NCI-H460 (cell line): ENCODE data around the gene KCNQ2. TPM values are rescaled to one million over a fixed set of nuclear protein-coding genes. Genes with fewer than 3 reads are reported as not detected.
A peak's percentile ranks its signal among the peaks of the same experiment; 100 is the strongest.

Source experiments
- DNase-seq: peaks from one replicate; pipeline ENCODE4 v3.0.0-alpha.2; 2016; ENCODE audit warnings: low read depth; ENCODE audit errors: extremely low read depth
- total RNA-seq: library from RNA; depleted of rRNA; stranded (reverse); fragments of >200 nt; shearing (Covaris generic); gene quantifications from 2 replicates; pipeline ENCODE4 v1.2.3, GENCODE V29; 2014

Gene KCNQ2
- total RNA-seq, 1 experiment from 2014 or later = 0.17 TPM

GRCh38 chr20:63502671-63503172 is 30.3 kb upstream of the KCNQ2 start:
- no peak for DNase-seq

GRCh38 chr20:63501818-63502670 is 29.6 kb upstream of the KCNQ2 start:
- DNase-seq = no peak

GRCh38 chr20:63500902-63501817 is 28.7 kb upstream of the KCNQ2 start:
- no peak for DNase-seq

DNA sequence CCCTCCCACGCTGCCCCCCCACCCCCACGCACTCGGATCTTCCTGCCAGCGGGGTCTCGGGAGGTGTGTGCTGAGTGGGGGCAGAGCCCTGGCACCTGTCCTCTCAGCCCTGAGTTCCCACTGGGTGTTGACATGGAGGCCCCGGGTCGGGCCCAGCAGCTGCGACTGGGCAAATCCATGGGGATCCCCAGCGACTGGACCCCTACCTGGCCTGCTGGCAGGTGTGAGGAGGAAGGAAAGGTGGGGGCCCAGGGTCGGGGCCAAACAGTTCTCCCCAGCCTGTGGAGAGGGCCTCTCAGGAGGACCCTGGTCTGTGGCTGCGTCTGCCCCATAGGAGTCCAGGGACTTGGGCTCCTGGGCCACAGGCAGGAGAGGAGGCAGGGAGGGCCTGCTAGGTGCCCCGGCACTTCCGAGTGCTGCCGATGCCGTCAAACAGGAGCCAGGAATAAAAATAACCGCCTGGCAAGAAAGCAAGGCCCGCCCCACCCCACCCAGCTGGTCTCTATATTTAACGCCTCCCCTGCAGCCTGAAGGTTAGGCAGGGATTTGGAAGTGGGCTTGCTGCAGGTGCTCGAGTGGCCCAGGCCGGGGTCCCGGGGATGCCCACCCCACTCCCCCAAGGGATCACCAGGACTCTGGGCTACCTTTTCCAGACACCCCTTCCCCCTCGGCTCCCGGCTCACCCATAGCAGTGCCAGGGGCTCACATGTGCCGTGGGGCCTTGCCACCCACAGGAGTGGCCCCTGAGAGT is 27.9 kb upstream of the KCNQ2 start:
- no peak for DNase-seq

DNA sequence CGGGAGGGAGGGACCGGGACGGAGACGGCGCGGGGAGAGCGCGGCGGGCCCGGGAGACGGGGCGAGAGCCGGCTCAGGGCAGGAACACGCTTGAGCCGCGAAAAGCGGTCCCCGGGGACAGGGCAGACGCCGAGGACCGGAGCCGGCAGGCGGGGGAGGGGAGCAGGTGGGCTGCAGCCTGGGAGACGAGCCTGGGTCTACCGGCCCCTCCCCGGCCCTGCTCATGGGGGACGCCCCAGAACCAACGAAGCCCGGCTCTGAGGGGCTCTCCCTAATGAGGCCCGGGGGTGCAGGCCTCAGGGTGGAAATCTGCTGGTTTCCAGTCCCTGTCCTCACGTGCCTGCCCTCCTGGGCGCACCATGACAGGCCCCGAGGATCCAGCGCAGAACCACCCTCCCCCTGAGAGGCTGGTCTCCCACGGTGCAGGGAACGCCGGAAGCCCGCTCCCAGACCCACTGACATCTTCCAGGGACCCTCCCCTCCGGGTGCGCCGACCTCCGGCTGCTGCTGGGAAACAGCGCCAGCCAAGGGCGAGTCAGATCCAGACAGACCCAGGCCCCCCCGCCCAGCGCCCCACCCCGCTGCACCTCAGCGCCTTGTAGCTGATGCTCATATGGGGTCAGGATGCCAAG is 27.0 kb upstream of the KCNQ2 start:
- no peak for DNase-seq

DNA sequence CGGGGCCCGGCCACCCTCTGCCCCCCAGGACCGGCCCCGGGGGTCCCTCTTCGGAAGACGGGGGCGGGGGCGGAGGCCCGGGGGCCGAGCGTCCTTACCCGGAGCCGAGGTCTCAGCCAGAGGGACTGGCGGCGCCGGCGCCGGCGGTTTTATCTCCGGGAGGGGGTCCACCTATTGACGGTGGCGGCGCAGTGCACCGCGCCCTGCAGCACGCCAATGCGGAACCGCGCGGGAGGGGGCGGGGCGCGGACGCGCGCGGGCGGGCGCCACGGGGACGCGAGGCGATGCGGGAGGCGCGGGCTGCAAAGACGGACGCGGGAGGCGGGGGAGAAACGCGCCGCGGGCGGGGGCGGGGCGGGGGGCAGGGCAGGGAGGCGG is 26.5 kb upstream of the KCNQ2 start, which contains the start of gene EEF1A2:
TSS of gene EEF1A2 (minus strand) at position 124 of the 378 bp plus-strand sequence. CDS start 1,320 bp downstream, outside the sequence.
- DNase-seq = peak; percentile 21

GRCh38 chr20:63497946-63498935 is 25.8 kb upstream of the KCNQ2 start:
- peak; percentile 55 for DNase-seq

DNA sequence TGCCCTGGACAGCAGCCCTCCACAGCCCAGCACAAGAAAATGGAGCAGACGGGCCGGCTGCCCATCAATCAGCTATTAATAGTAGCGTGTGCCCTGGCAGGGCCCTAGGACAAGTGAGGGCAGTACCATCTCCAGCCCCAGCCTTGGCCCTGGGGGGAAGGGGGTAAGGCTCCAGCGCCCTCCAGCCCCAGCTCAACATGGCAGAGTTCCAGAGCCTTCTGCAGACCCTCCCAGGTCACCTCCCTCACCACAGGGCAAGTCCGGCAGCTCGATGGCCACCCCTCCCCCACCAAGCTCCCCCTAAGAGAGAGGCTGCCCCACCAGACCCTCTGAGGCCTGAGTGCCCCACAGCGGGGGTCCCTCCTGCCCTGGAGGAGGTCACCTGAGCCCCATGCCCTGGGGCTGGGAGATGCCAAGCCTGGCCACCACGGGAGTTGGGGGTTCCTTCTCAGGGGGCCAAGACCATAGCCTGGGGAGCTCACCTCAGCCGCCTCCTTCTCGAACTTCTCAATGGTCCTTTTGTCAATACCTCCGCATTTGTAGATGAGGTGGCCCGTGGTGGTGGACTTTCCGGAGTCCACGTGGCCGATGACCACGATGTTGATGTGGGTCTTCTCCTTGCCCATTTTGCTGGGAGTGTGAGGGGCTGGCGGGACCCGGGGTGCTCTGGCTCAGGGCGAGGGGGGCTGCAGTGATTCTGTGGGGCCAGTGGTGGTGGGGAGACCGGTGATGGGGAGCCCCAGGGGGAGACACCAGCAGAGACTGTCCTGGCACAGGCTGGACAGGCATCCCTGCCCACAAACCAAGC is 24.9 kb upstream of the KCNQ2 start:
- no peak for DNase-seq

GRCh38 chr20:63496596-63497120 is 24.2 kb upstream of the KCNQ2 start:
- DNase-seq = no peak

GRCh38 chr20:63495741-63496595 is 23.5 kb upstream of the KCNQ2 start:
- peak; percentile 61 for DNase-seq

DNA sequence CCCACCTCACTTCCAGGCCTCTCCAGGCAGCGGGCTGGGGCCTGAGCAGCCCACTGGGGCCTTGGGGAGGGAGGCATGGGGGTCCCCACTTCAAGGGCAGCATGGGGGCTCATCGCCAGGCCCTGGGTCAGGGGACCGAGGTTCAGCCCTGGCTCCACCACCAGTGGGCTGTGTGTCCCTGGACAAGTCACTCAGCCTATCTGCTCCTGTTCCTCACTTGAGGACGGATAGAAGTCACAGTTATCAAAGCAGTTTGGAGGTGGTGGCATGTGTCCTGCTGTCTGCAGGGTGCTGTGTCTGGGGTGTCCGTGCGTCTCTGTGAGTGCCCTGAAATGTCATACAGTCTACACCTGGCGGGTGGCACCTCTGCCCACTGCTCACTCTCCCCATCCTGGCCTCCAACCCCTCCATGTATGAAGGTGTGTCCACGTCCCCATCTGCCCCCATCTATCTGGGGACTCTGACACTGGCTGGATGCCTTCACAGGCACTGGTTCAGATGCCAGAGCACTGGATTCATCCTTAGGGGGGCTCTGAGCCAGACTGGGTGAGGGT is 22.8 kb upstream of the KCNQ2 start:
- no peak for DNase-seq

- no peak for DNase-seq
These were observed 22.1 kb upstream of the KCNQ2 start for GRCh38 chr20:63494420-63495166.

DNA sequence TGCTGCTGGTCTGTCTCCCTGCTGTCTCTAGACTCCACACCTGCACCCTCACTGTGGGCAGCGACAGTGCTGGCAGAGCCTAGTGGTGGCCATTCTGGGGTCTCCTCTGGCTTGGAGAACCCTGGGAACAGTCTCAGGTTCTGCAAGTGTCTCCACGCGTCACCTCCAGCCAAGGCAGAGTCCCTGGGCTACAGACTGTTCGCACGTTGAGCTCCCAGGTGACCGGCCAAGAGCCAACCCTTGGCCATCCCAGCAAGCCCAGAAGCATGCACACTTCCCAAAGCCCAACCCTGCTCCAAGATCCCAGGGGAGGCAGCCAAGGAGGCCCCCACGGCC is 21.6 kb upstream of the KCNQ2 start:
- no peak for DNase-seq

DNA sequence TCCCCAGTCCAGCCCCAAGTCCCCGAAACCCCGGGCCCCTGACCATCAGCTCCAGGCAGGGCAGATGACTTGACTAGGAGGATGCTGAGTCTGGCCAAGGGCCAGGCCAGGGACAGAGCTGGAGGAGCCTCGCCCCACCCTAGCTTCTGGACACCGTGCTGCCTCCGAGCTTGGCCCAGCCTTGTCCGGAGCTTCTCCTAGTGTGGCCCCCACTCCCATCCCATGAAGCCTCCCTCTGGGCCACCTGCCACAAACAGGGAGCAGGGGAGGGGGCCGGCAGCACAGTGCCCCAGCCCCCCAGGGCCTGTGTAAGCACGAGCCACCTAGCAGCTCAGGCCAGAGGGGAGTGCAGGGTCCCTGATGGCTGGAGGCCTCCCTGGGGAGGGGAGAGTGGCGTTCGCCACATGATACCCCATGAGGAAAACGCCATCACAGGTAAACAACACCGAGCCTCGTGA is 21.1 kb upstream of the KCNQ2 start:
- no peak for DNase-seq

DNA sequence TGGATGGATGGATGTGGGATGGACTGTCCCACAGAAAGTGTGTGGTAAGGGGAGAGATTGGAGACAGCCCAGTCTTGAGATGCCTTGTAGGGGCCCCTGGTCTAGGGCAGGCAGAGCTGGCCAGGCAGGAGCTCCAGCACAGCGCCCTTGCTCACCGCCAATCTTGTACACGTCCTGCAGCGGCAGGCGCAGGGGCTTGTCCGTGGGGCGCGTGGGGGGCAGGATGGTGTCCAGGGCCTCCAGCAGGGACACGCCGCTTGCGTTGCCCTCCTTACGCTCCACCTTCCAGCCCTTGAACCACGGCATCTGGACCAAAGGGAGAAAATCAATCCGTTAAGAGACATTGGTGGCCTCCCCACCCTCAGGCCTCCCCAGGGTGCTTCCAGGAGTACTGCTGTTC is 20.5 kb upstream of the KCNQ2 start:
- DNase-seq = no peak

DNA sequence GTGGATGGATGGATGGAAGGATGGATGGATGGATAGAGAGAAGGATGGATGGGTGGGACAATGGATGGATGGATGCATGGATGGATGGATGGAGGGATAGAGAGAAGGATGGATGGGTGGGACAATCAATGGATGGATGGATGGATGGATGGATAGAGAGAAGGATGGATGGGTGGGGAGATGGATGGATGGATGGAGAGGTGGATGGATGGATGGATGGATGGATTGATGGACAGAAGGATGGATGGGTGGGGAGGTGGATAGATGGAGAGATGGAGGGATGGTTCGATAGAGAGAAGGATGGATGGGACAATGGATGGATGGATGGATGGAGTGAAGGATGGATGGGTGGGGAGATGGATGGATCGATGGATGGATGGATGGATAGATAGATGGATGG is 20.1 kb upstream of the KCNQ2 start:
- no peak for DNase-seq
